ENCODE data around the gene CISH. TPM values are rescaled to one million over a fixed set of nuclear protein-coding genes. Genes with fewer than 3 reads are reported as not detected.

Gene CISH
- 0.14 TPM in 1 of 2 replicates, not detected in the other for polyA plus RNA-seq

GRCh38 chr3:50611464-50612233 is at the start of gene CISH:
Gene CISH (minus strand): TSS chr3:50611774. CDS start chr3:50611650, 124 bp downstream.

GRCh38 chr3:50617096-50617791 is 5.7 kb upstream of the CISH start, which contains the start of gene MAPKAPK3:
Gene MAPKAPK3 (plus strand): TSS chr3:50617151. CDS start chr3:50617566, 415 bp downstream.

GRCh38 chr3:50568947-50569749 is 42.4 kb downstream of the CISH start, which contains the start of gene HEMK1:
Gene HEMK1 (plus strand): TSS chr3:50569522. CDS start chr3:50571105, 1,583 bp downstream.

GRCh38 chr3:50567386-50568167 is 44.0 kb downstream of the CISH start, which contains the start of gene C3orf18:
Gene C3orf18 (minus strand): TSS chr3:50567747. CDS start chr3:50565699, 2,048 bp downstream.

Other genes starting within 250 kb of the CISH start
- 39.3 and 63.3 TPM in 2 replicates for gene CACNA2D2, start 108.1 kb downstream of the CISH start, polyA plus RNA-seq
- gene C3orf18, start 44.0 kb downstream of the CISH start, polyA plus RNA-seq, result 9.2 and 12.7 TPM in 2 replicates
- gene HEMK1, start 42.3 kb downstream of the CISH start, polyA plus RNA-seq, result 0.97 and 5.0 TPM in 2 replicates
- 0.09 TPM in 1 of 2 replicates, not detected in the other for gene MAPKAPK3, start 5.4 kb upstream of the CISH start, polyA plus RNA-seq
- gene DOCK3, start 63.2 kb upstream of the CISH start, polyA plus RNA-seq, result 8.6 and 12.0 TPM in 2 replicates